NK-92 treated with Interleukin-12 subunit alpha and Interleukin-12 subunit beta, amount 100 ng/mL, for 24 hours (cell line): ENCODE results near the gene SRRM4.
"Not testable (repeated sequence)": the region's sequence is repeated elsewhere in the genome, so short reads cannot be mapped to it uniquely, and the experiment has no call there.

Experiments used
- DNase-seq: peaks from one replicate; lab custom pipeline; 2025; lab: John Stamatoyannopoulos, UW

Gene SRRM4

GRCh38 chr12:118981285-118982211 is at the start of gene SRRM4:
TSS of gene SRRM4 (plus strand) at chr12:118981541. CDS start at chr12:118981883, 342 bp downstream.
- DNase-seq: no peak

- DNase-seq: no peak
Observed at GRCh38 chr12:118946256-118946655, 35.1 kb upstream of the SRRM4 start.

GRCh38 chr12:118958520-118958919 is 22.8 kb upstream of the SRRM4 start:
- DNase-seq: no peak

GRCh38 chr12:118959348-118959747 is 22.0 kb upstream of the SRRM4 start:
- DNase-seq: no peak

- no peak for DNase-seq
Observed at GRCh38 chr12:118959985-118960560, 21.3 kb upstream of the SRRM4 start.

GRCh38 chr12:118960865-118961264 is 20.5 kb upstream of the SRRM4 start:
- DNase-seq: no peak

GRCh38 chr12:118964988-118965387 is 16.4 kb upstream of the SRRM4 start:
- no peak for DNase-seq

- no peak for DNase-seq
Observed at GRCh38 chr12:118970856-118971255, 10.5 kb upstream of the SRRM4 start.

- DNase-seq: no peak
Observed at GRCh38 chr12:118972982-118973381, 8.4 kb upstream of the SRRM4 start.

GRCh38 chr12:118979763-118980406 is 1.5 kb upstream of the SRRM4 start:
- no peak for DNase-seq

- no peak for DNase-seq
Observed at GRCh38 chr12:118980407-118981014, 830 bp upstream of the SRRM4 start.

- no peak for DNase-seq
Observed at GRCh38 chr12:118982302-118982701, 961 bp downstream of the SRRM4 start.

GRCh38 chr12:118982984-118983761 is 1.8 kb downstream of the SRRM4 start:
- no peak for DNase-seq

- no peak for DNase-seq
Observed at GRCh38 chr12:118984161-118984943, 3.0 kb downstream of the SRRM4 start.

GRCh38 chr12:118986050-118986449 is 4.7 kb downstream of the SRRM4 start:
- DNase-seq: no peak

GRCh38 chr12:118999107-118999506 is 17.8 kb downstream of the SRRM4 start:
- no peak for DNase-seq

- DNase-seq: no peak
Observed at GRCh38 chr12:119005085-119005484, 23.7 kb downstream of the SRRM4 start.

GRCh38 chr12:119005913-119006312 is 24.6 kb downstream of the SRRM4 start:
- no peak for DNase-seq

GRCh38 chr12:119006746-119007145 is 25.4 kb downstream of the SRRM4 start:
- DNase-seq: no peak

GRCh38 chr12:119008273-119008672 is 26.9 kb downstream of the SRRM4 start:
- DNase-seq: not testable (repeated sequence)

- DNase-seq: no peak
Observed at GRCh38 chr12:119008691-119009221, 27.4 kb downstream of the SRRM4 start.
